Ovary (tissue), 9 donors: Measurements from ENCODE around the gene GRB2. TPM values are rescaled to one million over a fixed set of nuclear protein-coding genes. Genes with fewer than 3 reads are reported as not detected.

Experiments
- DNase-seq, 5 donors: peaks; one replicate each; pipeline ENCODE4 v3.0.0-alpha.2; 2019 to 2020
- H3K27ac ChIP-seq, 2 donors: fragments of 200-600 bp; one replicate each; pipeline versions ENCODE4 v1.5.1 to v1.8.0; 2019 to 2022
- H3K27me3 ChIP-seq: fragments of 200-600 bp; one replicate; pipeline ENCODE4 v1.8.0; 2022
- H3K36me3 ChIP-seq: fragments of 200-600 bp; sonication (generic); one replicate; pipeline ENCODE4 v1.5.1; 2019
- H3K4me1 ChIP-seq: one replicate; pipeline ENCODE4 v1.8.1; 2013; ENCODE audit warnings: mild to moderate bottlenecking, moderate library complexity; ENCODE audit not compliant: insufficient read depth
- H3K4me3 ChIP-seq: fragments of 200-600 bp; sonication (generic); one replicate; pipeline ENCODE4 v1.5.1; 2017
- H3K9me3 ChIP-seq, 2 donors: fragments of 200-600 bp in 1 of 2; sonication (generic) in 1 of 2; one replicate each; pipeline versions ENCODE4 v1.5.1 to v1.8.1; 2013 to 2019; ENCODE audit warnings: mild to moderate bottlenecking in 1 of 2, moderate library complexity in 1 of 2
- CTCF ChIP-seq, 3 donors: fragments of 450-650 bp in 2 of 3; fragments of 200-600 bp in 1 of 3; IDR thresholded peaks; one replicate each; pipeline versions ENCODE4 v1.5.1 to v1.8.0; 2016 to 2022; ENCODE audit warnings: antibody characterized with exemption in 3 of 3, mild to moderate bottlenecking in 1 of 3
- EP300 ChIP-seq: sonication (generic); formaldehyde crosslinking; IDR thresholded peaks from one replicate; pipeline ENCODE4 v1.6.1; 2017; ENCODE audit warnings: antibody characterized with exemption
- POLR2A ChIP-seq: fragments of 450-650 bp; IDR thresholded peaks from one replicate; pipeline ENCODE4 v1.6.1; 2017; ENCODE audit warnings: antibody characterized with exemption, mild to moderate bottlenecking, moderate library complexity
- WGBS, 3 donors: extraction: QIAGEN DNeasy Blood & Tissue Kit in 1 of 3; methylation state at CpG; one replicate each; pipeline versions ENCODE4 v1.1.5 to v1.1.7; 2013 to 2017; 5-methylcytosine and 5-hydroxymethylcytosine counted together
- intact Hi-C, 4 donors: fragments of 100-400 bp; cut with DNase I; formaldehyde crosslinking; loops; one replicate each; pipeline versions ENCODE4 v1.11.0 to v1.15.1; 2022 to 2023
- polyA plus RNA-seq, 2 donors: library from polyadenylated mRNA; stranded (reverse); fragments of 200-250 nt in 1 of 2; fragments of 350-450 nt in 1 of 2; fragmentation: Illumina TruSeq in 1 of 2; extraction: RNeasy Lipid Tissue Mini Kit (QIAGEN cat#74804) in 1 of 2; gene quantifications; one replicate each; pipeline ENCODE4 v1.2.3, GENCODE V29; 2013 to 2014
- total RNA-seq, 7 donors: library from RNA; depleted of rRNA in 2 of 7; stranded (reverse); fragments of >200 nt in 2 of 7; fragmentation: NEBNext Ultra II Directional in 3 of 7; extraction: Animal tissue kit (Norgen Biotek cat#: 25700) in 3 of 7; gene quantifications; one replicate each; pipeline versions ENCODE4 v1.1.0 to v1.2.4, GENCODE V29; 2016 to 2023
- donor health status: DM: no; HTN: no; CAD: no; lungs with moderate emphysema.
- donor health status: DM: no; HTN: no; CAD: no.
- donor health status: Bipolar disorder and iron deficiency.
- donor health status: DM: yes; HTN: yes; CAD: no.
- donor health status: DM: no; HTN: no; CAD: no.
- donor health status: DM: yes; HTN: yes; CAD: no.

Gene GRB2
- total and polyA plus RNA-seq, 9 donors: 41.5 to 88.2 (median 62.6) TPM

- 19 to 27% (median 20%) methylated on average over 3 of the region's 3 CpGs for WGBS, 3 donors
- Histone ChIP-seq H3K27me3 (no peaks in the 10 kb centered on the region), H3K27ac (no peak overlapping the region), H3K36me3 (no peaks in the 10 kb centered on the region), H3K4me1 (peaks cover 5% of the 10 kb centered on the region), H3K9me3 (no peaks in the 10 kb centered on the region), H3K4me3 (no peak overlapping the region)
- intact Hi-C loops: no loop called here
- no peak for TF ChIP-seq EP300
- TF ChIP-seq POLR2A: no peak
- TF ChIP-seq CTCF (IDR thresholded peaks at IDR 0.05): no peak
- no peak for DNase-seq
Observed at GRCh38 chr17:75392559-75392958, 12.9 kb downstream of the GRB2 start.

GRCh38 chr17:75390982-75391381 lies 14.5 kb downstream of the GRB2 start:
- intact Hi-C loops: no loop called here
- Histone ChIP-seq H3K4me3 (no peak overlapping the region), H3K4me1 (peaks cover 7% of the 10 kb centered on the region), H3K36me3 (no peaks in the 10 kb centered on the region), H3K27me3 (no peaks in the 10 kb centered on the region), H3K9me3 (no peaks in the 10 kb centered on the region), H3K27ac (no peak overlapping the region)
- TF ChIP-seq POLR2A (no peak), CTCF (IDR thresholded peaks at IDR 0.05) (no peak), EP300 (no peak)
- WGBS, 3 donors: 53 to 61% (median 57%) methylated on average over 3 of the region's 3 CpGs
- no peak for DNase-seq

- Histone ChIP-seq H3K36me3 (no peaks in the 10 kb centered on the region), H3K9me3 (no peaks in the 10 kb centered on the region), H3K4me3 (no peak overlapping the region), H3K27me3 (no peaks in the 10 kb centered on the region), H3K4me1 (peaks cover 2% of the 10 kb centered on the region), H3K27ac (no peak overlapping the region)
- TF ChIP-seq POLR2A (no peak), CTCF (IDR thresholded peaks at IDR 0.05) (no peak), EP300 (no peak)
- intact Hi-C loops: no loop called here
- DNase-seq: no peak
- WGBS, 3 donors: 60 to 66% (median 64%) methylated on average over 3 of the region's 3 CpGs
Observed at GRCh38 chr17:75388476-75389030, 16.9 kb downstream of the GRB2 start.

- no peak for DNase-seq
- Histone ChIP-seq H3K4me3 (no peak overlapping the region), H3K27me3 (no peaks in the 10 kb centered on the region), H3K4me1 (peaks cover 2% of the 10 kb centered on the region), H3K27ac (no peak overlapping the region), H3K36me3 (no peaks in the 10 kb centered on the region), H3K9me3 (no peaks in the 10 kb centered on the region)
- TF ChIP-seq EP300 (no peak), POLR2A (no peak), CTCF (IDR thresholded peaks at IDR 0.05) (no peak)
- intact Hi-C loops: no loop called here
- 74 to 87% (median 83%) methylated on average over 3 of the region's 3 CpGs for WGBS, 3 donors
Observed at GRCh38 chr17:75387771-75388170, 17.7 kb downstream of the GRB2 start.
